ENCODE results near the gene LIPH. TPM values are rescaled to one million over a fixed set of nuclear protein-coding genes. Genes with fewer than 3 reads are reported as not detected.

Gene LIPH
- total RNA-seq, 2 donors from 2014 or later: not detected

DNA sequence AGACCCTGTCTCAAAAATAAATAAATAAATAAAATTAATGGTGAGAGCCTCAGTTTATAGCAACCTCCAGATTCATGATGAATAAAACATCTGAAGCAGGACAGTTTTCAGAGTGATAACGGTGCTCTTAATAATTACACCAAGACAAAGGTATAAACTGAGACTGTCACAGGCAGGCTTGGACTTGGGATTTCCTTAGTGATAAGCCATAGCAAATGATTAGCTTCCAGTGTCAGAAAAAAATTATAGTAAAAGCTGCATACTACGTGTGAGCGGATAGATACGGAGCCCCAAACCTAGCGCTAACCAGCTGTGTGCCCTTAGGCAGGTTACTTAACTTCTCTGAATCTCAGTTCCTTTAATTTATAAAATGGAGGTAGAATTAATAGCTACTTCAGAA is 21.5 kb downstream of the LIPH start:
- Mint-ChIP-seq H3K27me3 (peaks cover 7 to 8% of the 10 kb centered on the region in 2 donors), H3K4me3 (no peak overlapping the region), H3K4me1 (ENCODE audit: low read depth in 2 of 2) (no peaks in the 10 kb centered on the region), H3K9me3 (no peaks in the 10 kb centered on the region), H3K36me3 (no peaks in the 10 kb centered on the region), H3K27ac (no peak overlapping the region)
- ATAC-seq (no peak), DNase-seq (ENCODE audit: low spot score) (no peak)

GRCh38 chr3:185528532-185528931 is 23.9 kb downstream of the LIPH start:
- Mint-ChIP-seq H3K4me3 (no peak overlapping the region), H3K4me1 (ENCODE audit: low read depth in 2 of 2) (no peaks in the 10 kb centered on the region), H3K9me3 (no peaks in the 10 kb centered on the region), H3K36me3 (no peaks in the 10 kb centered on the region), H3K27ac (no peak overlapping the region), H3K27me3 (peaks cover 13 to 15% of the 10 kb centered on the region in 2 donors)
- ATAC-seq (no peak), DNase-seq (ENCODE audit: low spot score) (no peak)

GRCh38 chr3:185527364-185527763 is 25.0 kb downstream of the LIPH start:
- Mint-ChIP-seq H3K4me3 (no peak overlapping the region), H3K36me3 (no peaks in the 10 kb centered on the region), H3K9me3 (no peaks in the 10 kb centered on the region), H3K4me1 (ENCODE audit: low read depth in 2 of 2) (no peaks in the 10 kb centered on the region), H3K27ac (no peak overlapping the region), H3K27me3 (peaks cover 13 to 15% of the 10 kb centered on the region in 2 donors)
- DNase-seq (ENCODE audit: low spot score): no peak
- ATAC-seq: no peak

- H3K4me1 Mint-ChIP-seq (ENCODE audit: low read depth in 2 of 2): no peaks in the 10 kb centered on the region
- DNase-seq (ENCODE audit: low spot score): no peak
- H3K9me3 Mint-ChIP-seq: no peaks in the 10 kb centered on the region
- no peaks in the 10 kb centered on the region for H3K36me3 Mint-ChIP-seq
- H3K4me3 Mint-ChIP-seq: no peak overlapping the region
- peaks cover 13 to 19% of the 10 kb centered on the region in 2 donors for H3K27me3 Mint-ChIP-seq
- no peak overlapping the region for H3K27ac Mint-ChIP-seq
- no peak for ATAC-seq
Observed at GRCh38 chr3:185526349-185526951, 25.9 kb downstream of the LIPH start.

GRCh38 chr3:185521349-185522138 is 30.8 kb downstream of the LIPH start:
- ATAC-seq: no peak
- H3K27ac Mint-ChIP-seq: no peak overlapping the region
- no peak overlapping the region for H3K4me3 Mint-ChIP-seq
- H3K36me3 Mint-ChIP-seq: no peaks in the 10 kb centered on the region
- no peaks in the 10 kb centered on the region for H3K9me3 Mint-ChIP-seq
- DNase-seq (ENCODE audit: low spot score): no peak
- H3K27me3 Mint-ChIP-seq: peaks cover 19 to 21% of the 10 kb centered on the region in 2 donors
- no peaks in the 10 kb centered on the region for H3K4me1 Mint-ChIP-seq (ENCODE audit: low read depth in 2 of 2)

GRCh38 chr3:185519021-185519420 is 33.4 kb downstream of the LIPH start:
- H3K27ac Mint-ChIP-seq: no peak overlapping the region
- no peaks in the 10 kb centered on the region for H3K9me3 Mint-ChIP-seq
- DNase-seq (ENCODE audit: low spot score) (no peak), ATAC-seq (no peak)
- no peaks in the 10 kb centered on the region for H3K4me1 Mint-ChIP-seq (ENCODE audit: low read depth in 2 of 2)
- H3K4me3 Mint-ChIP-seq: no peak overlapping the region
- peaks cover 20 to 23% of the 10 kb centered on the region in 2 donors for H3K27me3 Mint-ChIP-seq
- no peaks in the 10 kb centered on the region for H3K36me3 Mint-ChIP-seq

- DNase-seq (ENCODE audit: low spot score) (no peak), ATAC-seq (no peak)
- no peak overlapping the region for H3K27ac Mint-ChIP-seq
- no peaks in the 10 kb centered on the region for H3K36me3 Mint-ChIP-seq
- H3K4me3 Mint-ChIP-seq: no peak overlapping the region
- H3K9me3 Mint-ChIP-seq: no peaks in the 10 kb centered on the region
- no peaks in the 10 kb centered on the region for H3K4me1 Mint-ChIP-seq (ENCODE audit: low read depth in 2 of 2)
- peaks cover 23 to 33% of the 10 kb centered on the region in 2 donors for H3K27me3 Mint-ChIP-seq
Observed at GRCh38 chr3:185517387-185518130, 34.8 kb downstream of the LIPH start.

DNA sequence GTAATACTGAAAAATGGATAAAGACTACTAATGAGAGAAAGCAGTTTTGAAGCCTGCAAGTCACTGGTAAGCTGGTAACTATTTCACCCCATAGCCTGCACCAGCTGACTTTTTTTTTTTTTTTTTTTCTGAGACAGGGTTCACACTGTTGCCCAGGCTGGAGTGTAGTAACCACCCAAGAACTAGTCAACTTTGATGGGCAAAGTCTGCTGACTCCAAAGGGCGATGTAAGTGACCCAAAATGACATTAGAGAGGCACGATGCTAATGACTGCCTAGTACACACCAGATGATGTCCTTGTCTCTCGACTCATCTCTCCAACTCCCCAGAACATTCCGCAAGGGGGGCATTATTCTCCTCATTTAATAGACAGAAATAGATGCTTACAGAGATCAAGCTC is 40.7 kb downstream of the LIPH start:
- Mint-ChIP-seq H3K27ac (no peak overlapping the region), H3K36me3 (no peaks in the 10 kb centered on the region), H3K4me3 (no peak overlapping the region), H3K9me3 (no peaks in the 10 kb centered on the region), H3K27me3 (peaks cover 15 to 21% of the 10 kb centered on the region in 2 donors), H3K4me1 (ENCODE audit: low read depth in 2 of 2) (no peaks in the 10 kb centered on the region)
- ATAC-seq: no peak
- no peak for DNase-seq (ENCODE audit: low spot score)

DNA sequence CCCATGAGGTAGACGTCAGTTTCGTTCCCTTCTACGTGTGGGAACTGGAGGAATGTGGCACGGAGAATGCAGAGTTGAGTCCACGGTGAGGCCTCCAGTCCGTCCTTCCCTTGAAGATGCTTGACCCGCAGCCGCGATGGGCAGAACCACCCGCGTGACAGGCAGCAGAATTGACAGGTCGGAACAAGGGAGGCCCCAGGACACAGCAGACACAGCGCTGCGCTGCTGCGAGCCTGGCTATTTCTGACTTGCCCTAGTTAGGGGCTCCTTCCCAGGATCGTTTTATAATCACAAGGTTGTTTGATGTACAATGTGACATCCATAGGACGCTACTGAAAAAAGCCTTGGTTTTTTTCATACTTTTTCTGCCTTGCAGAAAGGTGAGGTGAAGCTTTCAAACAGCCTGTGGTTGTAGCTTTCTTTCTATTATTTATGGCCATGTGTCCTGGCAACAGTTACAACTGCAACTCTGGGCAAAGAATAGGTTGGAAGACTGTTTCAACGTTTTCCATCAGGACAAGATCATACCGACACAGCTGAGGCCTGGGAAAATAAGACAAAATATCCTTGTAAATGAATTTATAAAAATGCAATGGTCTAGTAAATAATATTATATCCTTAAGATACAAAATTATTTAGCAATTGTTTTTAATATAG is 43.9 kb downstream of the LIPH start:
- ATAC-seq: no peak
- Mint-ChIP-seq H3K27ac (no peak overlapping the region), H3K9me3 (no peaks in the 10 kb centered on the region), H3K36me3 (no peaks in the 10 kb centered on the region), H3K4me3 (no peak overlapping the region), H3K4me1 (ENCODE audit: low read depth in 2 of 2) (no peaks in the 10 kb centered on the region), H3K27me3 (peaks cover 4 to 8% of the 10 kb centered on the region in 2 donors)
- no peak for DNase-seq (ENCODE audit: low spot score)

- H3K27ac Mint-ChIP-seq: no peak overlapping the region
- H3K9me3 Mint-ChIP-seq: no peaks in the 10 kb centered on the region
- ATAC-seq (no peak), DNase-seq (ENCODE audit: low spot score) (no peak)
- no peaks in the 10 kb centered on the region for H3K4me1 Mint-ChIP-seq (ENCODE audit: low read depth in 2 of 2)
- H3K27me3 Mint-ChIP-seq: peaks cover 1 to 7% of the 10 kb centered on the region in 2 donors
- H3K36me3 Mint-ChIP-seq: no peaks in the 10 kb centered on the region
- no peak overlapping the region for H3K4me3 Mint-ChIP-seq
Observed at GRCh38 chr3:185507883-185508282, 44.5 kb downstream of the LIPH start.

- Mint-ChIP-seq H3K4me3 (no peak overlapping the region), H3K9me3 (no peaks in the 10 kb centered on the region), H3K27ac (no peak overlapping the region), H3K4me1 (ENCODE audit: low read depth in 2 of 2) (peaks cover 0 to 3% of the 10 kb centered on the region in 2 donors), H3K36me3 (no peaks in the 10 kb centered on the region), H3K27me3 (peaks cover 5 to 7% of the 10 kb centered on the region in 2 donors)
- ATAC-seq: no peak
- no peak for DNase-seq (ENCODE audit: low spot score)
Observed at GRCh38 chr3:185504636-185505035, 47.8 kb downstream of the LIPH start.

GRCh38 chr3:185503521-185503920 is 48.9 kb downstream of the LIPH start:
- H3K36me3 Mint-ChIP-seq: no peaks in the 10 kb centered on the region
- no peak for ATAC-seq

GRCh38 chr3:185502987-185503386 is 49.4 kb downstream of the LIPH start:
- peaks cover 0 to 9% of the 10 kb centered on the region in 2 donors for H3K4me1 Mint-ChIP-seq (ENCODE audit: low read depth in 2 of 2)
- no peaks in the 10 kb centered on the region for H3K36me3 Mint-ChIP-seq
- peaks cover 5 to 6% of the 10 kb centered on the region in 2 donors for H3K27me3 Mint-ChIP-seq
- ATAC-seq: no peak
- no peaks in the 10 kb centered on the region for H3K9me3 Mint-ChIP-seq
- no peak overlapping the region for H3K4me3 Mint-ChIP-seq
- H3K27ac Mint-ChIP-seq: no peak overlapping the region
- DNase-seq (ENCODE audit: low spot score): no peak

More at GRCh38 chr3:185503521-185503920, 48.9 kb downstream of the LIPH start:
- no peaks in the 10 kb centered on the region for H3K9me3 Mint-ChIP-seq
- H3K4me1 Mint-ChIP-seq (ENCODE audit: low read depth in 2 of 2): peaks cover 0 to 9% of the 10 kb centered on the region in 2 donors
- peaks cover 5 to 7% of the 10 kb centered on the region in 2 donors for H3K27me3 Mint-ChIP-seq
- no peak for DNase-seq (ENCODE audit: low spot score)
- no peak overlapping the region for H3K4me3 Mint-ChIP-seq
- no peak overlapping the region for H3K27ac Mint-ChIP-seq

Data from natural killer cell treated with Interleukin-12 subunit alpha and Interleukin-12 subunit beta and Interleukin-15 and Interleukin-18, amount 100 ng/mL, for 72 hours (primary cell).